ENCODE data around the gene CAMK1D.
"Not testable (repeated sequence)": the region's sequence is repeated elsewhere in the genome, so short reads cannot be mapped to it uniquely, and the experiment has no call there.

CAMK1D gene

GRCh38 chr10:12340937-12341336, 8.4 kb upstream of the CAMK1D start:
- no peak for DNase-seq (ENCODE audit: low read depth)

GRCh38 chr10:12341526-12341925, 7.8 kb upstream of the CAMK1D start:
- no peak for DNase-seq (ENCODE audit: low read depth)

GRCh38 chr10:12344375-12345110, 4.8 kb upstream of the CAMK1D start:
- DNase-seq (ENCODE audit: low read depth) = no peak

GRCh38 chr10:12346707-12347106, 2.6 kb upstream of the CAMK1D start:
- DNase-seq (ENCODE audit: low read depth) = no peak

- no peak for DNase-seq (ENCODE audit: low read depth)
Observed at GRCh38 chr10:12348294-12348869, 965 bp upstream of the CAMK1D start.

- no peak for DNase-seq (ENCODE audit: low read depth)
Observed at GRCh38 chr10:12349629-12350166, 351 bp downstream of the CAMK1D start.

GRCh38 chr10:12350167-12350872, 973 bp downstream of the CAMK1D start:
- peak; percentile 13 for DNase-seq (ENCODE audit: low read depth)

GRCh38 chr10:12350925-12351324, 1.6 kb downstream of the CAMK1D start:
- DNase-seq (ENCODE audit: low read depth) = no peak

- DNase-seq (ENCODE audit: low read depth) = no peak
Observed at GRCh38 chr10:12351447-12351846, 2.1 kb downstream of the CAMK1D start.

GRCh38 chr10:12351889-12352288, 2.5 kb downstream of the CAMK1D start:
- DNase-seq (ENCODE audit: low read depth) = no peak

- DNase-seq (ENCODE audit: low read depth) = no peak
Observed at GRCh38 chr10:12353399-12354242, 4.3 kb downstream of the CAMK1D start.

GRCh38 chr10:12354696-12355095, 5.3 kb downstream of the CAMK1D start:
- not testable (repeated sequence) for DNase-seq (ENCODE audit: low read depth)

- no peak for DNase-seq (ENCODE audit: low read depth)
Observed at GRCh38 chr10:12355384-12355783, 6.0 kb downstream of the CAMK1D start.

GRCh38 chr10:12357525-12358151, 8.3 kb downstream of the CAMK1D start:
- DNase-seq (ENCODE audit: low read depth) = no peak

- DNase-seq (ENCODE audit: low read depth) = no peak
Observed at GRCh38 chr10:12358863-12359564, 9.7 kb downstream of the CAMK1D start.

- no peak for DNase-seq (ENCODE audit: low read depth)
Observed at GRCh38 chr10:12360461-12360860, 11.1 kb downstream of the CAMK1D start.

- not testable (repeated sequence) for DNase-seq (ENCODE audit: low read depth)
Observed at GRCh38 chr10:12361115-12361514, 11.8 kb downstream of the CAMK1D start.

GRCh38 chr10:12364559-12364958, 15.2 kb downstream of the CAMK1D start:
- DNase-seq (ENCODE audit: low read depth) = no peak

- DNase-seq (ENCODE audit: low read depth) = no peak
Observed at GRCh38 chr10:12367272-12367671, 17.9 kb downstream of the CAMK1D start.

- no peak for DNase-seq (ENCODE audit: low read depth)
Observed at GRCh38 chr10:12369982-12370381, 20.6 kb downstream of the CAMK1D start.

- no peak for DNase-seq (ENCODE audit: low read depth)
Observed at GRCh38 chr10:12372846-12373245, 23.5 kb downstream of the CAMK1D start.
